GM12878 (cell line): ENCODE data around the gene BATF3. TPM values are rescaled to one million over a fixed set of nuclear protein-coding genes. Genes with fewer than 3 reads are reported as not detected.

Experiments
- ATAC-seq: fragments of 200-7000 bp; cut with Tn5 transposase; 3 replicates; pipeline ENCODE4 v1.9.1; 2020; ENCODE audit warnings: mild to moderate bottlenecking, moderate library complexity
- BruUV-seq: library from RNA; stranded (reverse); fragments of 400-500 nt; replicated peaks from 2 replicates; lab custom pipeline; 2021; lab: Mats Ljungman, UMichigan
- CTCF ChIA-PET: fragments of 300-600 bp; sonication (Branson Sonifier 250); formaldehyde crosslinking; extraction: SDS; loops from one replicate; lab custom pipeline; 2021; ENCODE audit warnings: inconsistent platforms; lab: Yijun Ruan, JAX
- POLR2A ChIA-PET: fragments of 350-600 bp; formaldehyde crosslinking; extraction: SDS; loops from one replicate; lab custom pipeline; 2021; ENCODE audit warnings: inconsistent platforms; lab: Charles Lee
- RAD21 ChIA-PET: fragments of 300-600 bp; sonication (Branson Sonifier 250); formaldehyde crosslinking; loops from one replicate; lab custom pipeline; 2023; ENCODE audit warnings: antibody characterized with exemption; ENCODE audit not compliant: unreplicated experiment; lab: Charles Lee
- SMC1A ChIA-PET: fragments of 300-600 bp; sonication (Branson Sonifier 250); formaldehyde crosslinking; loops from one replicate; lab custom pipeline; 2023; ENCODE audit not compliant: unreplicated experiment, uncharacterized antibody; lab: Charles Lee
- DNase-seq: peaks from one replicate; pipeline ENCODE4 v3.0.0-alpha.2; 2011; ENCODE audit warnings: low read depth, low spot score
- FAIRE-seq: peaks from 3 replicates; lab custom pipeline; 2011; peaks lifted over from hg19 to GRCh38; lab: Jason Lieb, UNC
- H2AFZ ChIP-seq: 2 replicates; pipeline ENCODE4 v1.6.0; 2011; ENCODE audit warnings: low read depth, low read length, control low read depth; ENCODE audit not compliant: control insufficient read depth
- H3K27ac ChIP-seq: 2 replicates; pipeline ENCODE4 v1.5.1; 2011; ENCODE audit warnings: control low read depth; ENCODE audit not compliant: control insufficient read depth, insufficient read depth
- H3K27me3 ChIP-seq, 2 experiments: replicated peaks in 1 of 2; 2 replicates each; pipeline versions ENCODE4 v1.6.0 to v1.6.1; 2011; ENCODE audit warnings: low read length in 1 of 2; ENCODE audit not compliant: control insufficient read depth in 2 of 2, insufficient read depth in 2 of 2
- H3K36me3 ChIP-seq, 2 experiments: 2 replicates each; pipeline ENCODE4 v1.5.1; 2011; ENCODE audit warnings: low read length in 1 of 2; ENCODE audit not compliant: control insufficient read depth in 2 of 2, insufficient read depth in 2 of 2
- H3K4me1 ChIP-seq: 2 replicates; pipeline ENCODE4 v1.6.1; 2011; ENCODE audit warnings: mild to moderate bottlenecking, low read length, moderate library complexity, mixed read lengths; ENCODE audit not compliant: control insufficient read depth, insufficient read depth
- H3K4me2 ChIP-seq: 2 replicates; pipeline ENCODE4 v1.6.0; 2011; ENCODE audit warnings: control low read depth; ENCODE audit not compliant: control insufficient read depth, insufficient read depth
- H3K4me3 ChIP-seq: fragments of 200-600 bp; sonication (generic); 2 replicates; pipeline ENCODE4 v1.5.1; 2016
- H3K79me2 ChIP-seq: 2 replicates; pipeline ENCODE4 v1.6.0; 2011; ENCODE audit warnings: low read length; ENCODE audit not compliant: control insufficient read depth, insufficient read depth
- H3K9ac ChIP-seq: 2 replicates; pipeline ENCODE4 v1.8.0; 2011; ENCODE audit warnings: low read length, control low read depth, mixed read lengths; ENCODE audit not compliant: control insufficient read depth, insufficient read depth
- H3K9me3 ChIP-seq: replicated peaks from 3 replicates; pipeline ENCODE4 v1.5.1; 2011; ENCODE audit warnings: mild to moderate bottlenecking, low read length; ENCODE audit not compliant: control insufficient read depth, insufficient read depth
- H4K20me1 ChIP-seq: 2 replicates; pipeline ENCODE4 v1.6.0; 2011; ENCODE audit not compliant: control insufficient read depth, insufficient read depth
- BACH1 ChIP-seq: fragments of 450-650 bp; IDR thresholded peaks from 2 replicates; pipeline ENCODE4 v1.6.1; 2017; ENCODE audit warnings: mild to moderate bottlenecking, borderline replicate concordance
- CREM ChIP-seq: IDR thresholded peaks from 2 replicates; pipeline ENCODE4 v1.6.1; 2014; ENCODE audit warnings: antibody characterized with exemption, low read depth
- IKZF2 ChIP-seq, 2 experiments: fragments of 450-650 bp; IDR thresholded peaks; 2 replicates each; pipeline ENCODE4 v1.6.1; 2017; ENCODE audit warnings: mild to moderate bottlenecking in 2 of 2, moderate library complexity in 2 of 2
- KAT2A ChIP-seq: conservative IDR thresholded peaks from 2 replicates; pipeline ENCODE4 v1.6.1; 2011; ENCODE audit warnings: low read depth, low read length; ENCODE audit not compliant: control insufficient read depth
- ZNF274 ChIP-seq: IDR thresholded peaks from one replicate; pipeline ENCODE4 v1.8.0; 2011; ENCODE audit not compliant: insufficient read length, insufficient read depth
- WGBS: methylation state at CpG from one replicate; pipeline ENCODE4 v1.1.6; 2016; ENCODE audit warnings: low lambda C conversion rate; ENCODE audit not compliant: insufficient replicate concordance, insufficient coverage; ENCODE audit errors: missing lambda C conversion rate; 5-methylcytosine and 5-hydroxymethylcytosine counted together
- in situ Hi-C: fragments of 300-500 bp; cut with MboI; formaldehyde crosslinking; loops from 9 replicates; pipeline ENCODE4 v1.14.3; 2018; ENCODE audit warnings: mixed read lengths
- intact Hi-C: fragments of 100-400 bp; cut with micrococcal nuclease; formaldehyde crosslinking; loops from one replicate; pipeline ENCODE4 v1.14.2; 2022; ENCODE audit not compliant: unreplicated experiment
- polyA plus RNA-seq, 11 experiments: library from polyadenylated mRNA; depleted of rRNA in 4 of 11; unstranded in 6 of 11; stranded (reverse) in 5 of 11; fragments of >200 nt; fragmentation: Nextera tagmentation in 4 of 11; fragmentation: Illumina TruSeq in 1 of 11; extraction: Ambion mirVana in 4 of 11; extraction: Trizol in 1 of 11; gene quantifications; 1 replicate in 1 of 11; 2 replicates in 10 of 11; pipeline versions ENCODE4 v1.2.1 to v1.2.3, GENCODE V29; 2011 to 2016; ENCODE audit warnings: inconsistent platforms in 2 of 11, missing spikeins in 2 of 11, low read depth in 1 of 11
- total RNA-seq, 4 experiments: library from RNA; depleted of rRNA in 3 of 4; stranded (reverse); fragments of >200 nt in 3 of 4; fragmentation: Illumina TruSeq in 1 of 4; extraction: Trizol in 1 of 4; gene quantifications; 2 replicates each; pipeline versions ENCODE4 v1.2.1 to v1.2.3, GENCODE V29; 2013 to 2021
- TF ChIP-seq, protein P1 (sequence below): IDR thresholded peaks from 2 replicates; pipeline ENCODE4 v1.6.1; 2012; ENCODE audit warnings: low read length, inconsistent platforms
- TF ChIP-seq, protein P2 (sequence below): fragments of 450-650 bp; conservative IDR thresholded peaks from 2 replicates; pipeline ENCODE4 v1.6.1; 2017; ENCODE audit warnings: mild to moderate bottlenecking, moderate library complexity
- TF ChIP-seq, protein P3 (sequence below): fragments of 450-650 bp; IDR thresholded peaks from 2 replicates; pipeline ENCODE4 v1.6.1; 2017; ENCODE audit warnings: mild to moderate bottlenecking, moderate library complexity

The BATF3 gene
- total and polyA plus RNA-seq, 10 of the 15 experiments (the other 5 are each of a cell fraction or from before 2014, with no cell fraction given): 11.1 to 56.8 (median 30.8) TPM

DNA sequence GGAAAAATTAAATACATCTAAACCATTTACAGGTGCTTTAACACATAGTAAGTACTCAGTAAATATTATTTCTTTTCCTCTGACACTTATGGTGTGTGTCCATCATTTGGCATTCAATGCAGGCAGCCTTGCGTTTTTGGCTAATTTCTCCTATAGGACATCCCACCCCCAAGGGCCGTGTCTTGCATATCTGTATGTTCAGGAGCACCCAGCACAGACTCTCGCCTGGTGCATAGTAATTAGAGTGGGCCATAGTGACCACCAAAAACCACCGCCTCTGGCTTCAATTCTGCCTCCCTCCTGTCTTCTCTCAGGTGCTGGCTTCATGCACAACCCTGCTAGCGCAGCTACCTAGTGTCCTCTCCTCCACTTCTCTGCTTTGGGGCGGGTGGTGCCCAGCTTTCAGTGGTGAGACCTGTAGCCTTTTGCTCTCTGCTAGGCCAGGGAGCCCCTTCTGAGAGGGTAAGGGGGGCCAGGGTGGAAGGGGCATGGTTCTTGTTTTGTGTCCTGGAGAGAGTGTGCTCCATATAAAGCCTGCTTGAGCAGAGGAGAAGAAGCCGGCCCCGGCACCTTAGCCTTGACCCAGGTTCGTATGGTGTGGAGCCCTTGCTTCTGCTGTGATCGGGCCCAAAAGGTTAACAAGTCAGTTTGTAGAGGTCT lies 33.4 kb downstream of the BATF3 start:
- POLR2A ChIA-PET: interaction anchor here (2.6 kb wide), 1 partner anchor 11 kb away, joined by 15 read pairs; no protein-coding TSS in a partner anchor
- SMC1A ChIA-PET: interaction anchor here (0.6 to 5.7 kb wide), 25 partner anchors 12 to 434 kb away, joined by 3 to 80 read pairs (median 10); partner anchors contain the start of gene BATF3
- TF ChIP-seq IKZF2 (IDR thresholded peaks at IDR 0.05) (no peak), CREM (no peak), ZNF274 (no peak), BACH1 (no peak), KAT2A (no peak)
- TF ChIP-seq, protein P1, sequence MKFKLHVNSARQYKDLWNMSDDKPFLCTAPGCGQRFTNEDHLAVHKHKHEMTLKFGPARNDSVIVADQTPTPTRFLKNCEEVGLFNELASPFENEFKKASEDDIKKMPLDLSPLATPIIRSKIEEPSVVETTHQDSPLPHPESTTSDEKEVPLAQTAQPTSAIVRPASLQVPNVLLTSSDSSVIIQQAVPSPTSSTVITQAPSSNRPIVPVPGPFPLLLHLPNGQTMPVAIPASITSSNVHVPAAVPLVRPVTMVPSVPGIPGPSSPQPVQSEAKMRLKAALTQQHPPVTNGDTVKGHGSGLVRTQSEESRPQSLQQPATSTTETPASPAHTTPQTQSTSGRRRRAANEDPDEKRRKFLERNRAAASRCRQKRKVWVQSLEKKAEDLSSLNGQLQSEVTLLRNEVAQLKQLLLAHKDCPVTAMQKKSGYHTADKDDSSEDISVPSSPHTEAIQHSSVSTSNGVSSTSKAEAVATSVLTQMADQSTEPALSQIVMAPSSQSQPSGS: no peak
- TF ChIP-seq, protein P2, sequence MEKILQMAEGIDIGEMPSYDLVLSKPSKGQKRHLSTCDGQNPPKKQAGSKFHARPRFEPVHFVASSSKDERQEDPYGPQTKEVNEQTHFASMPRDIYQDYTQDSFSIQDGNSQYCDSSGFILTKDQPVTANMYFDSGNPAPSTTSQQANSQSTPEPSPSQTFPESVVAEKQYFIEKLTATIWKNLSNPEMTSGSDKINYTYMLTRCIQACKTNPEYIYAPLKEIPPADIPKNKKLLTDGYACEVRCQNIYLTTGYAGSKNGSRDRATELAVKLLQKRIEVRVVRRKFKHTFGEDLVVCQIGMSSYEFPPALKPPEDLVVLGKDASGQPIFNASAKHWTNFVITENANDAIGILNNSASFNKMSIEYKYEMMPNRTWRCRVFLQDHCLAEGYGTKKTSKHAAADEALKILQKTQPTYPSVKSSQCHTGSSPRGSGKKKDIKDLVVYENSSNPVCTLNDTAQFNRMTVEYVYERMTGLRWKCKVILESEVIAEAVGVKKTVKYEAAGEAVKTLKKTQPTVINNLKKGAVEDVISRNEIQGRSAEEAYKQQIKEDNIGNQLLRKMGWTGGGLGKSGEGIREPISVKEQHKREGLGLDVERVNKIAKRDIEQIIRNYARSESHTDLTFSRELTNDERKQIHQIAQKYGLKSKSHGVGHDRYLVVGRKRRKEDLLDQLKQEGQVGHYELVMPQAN: no peak
- TF ChIP-seq, protein P3, sequence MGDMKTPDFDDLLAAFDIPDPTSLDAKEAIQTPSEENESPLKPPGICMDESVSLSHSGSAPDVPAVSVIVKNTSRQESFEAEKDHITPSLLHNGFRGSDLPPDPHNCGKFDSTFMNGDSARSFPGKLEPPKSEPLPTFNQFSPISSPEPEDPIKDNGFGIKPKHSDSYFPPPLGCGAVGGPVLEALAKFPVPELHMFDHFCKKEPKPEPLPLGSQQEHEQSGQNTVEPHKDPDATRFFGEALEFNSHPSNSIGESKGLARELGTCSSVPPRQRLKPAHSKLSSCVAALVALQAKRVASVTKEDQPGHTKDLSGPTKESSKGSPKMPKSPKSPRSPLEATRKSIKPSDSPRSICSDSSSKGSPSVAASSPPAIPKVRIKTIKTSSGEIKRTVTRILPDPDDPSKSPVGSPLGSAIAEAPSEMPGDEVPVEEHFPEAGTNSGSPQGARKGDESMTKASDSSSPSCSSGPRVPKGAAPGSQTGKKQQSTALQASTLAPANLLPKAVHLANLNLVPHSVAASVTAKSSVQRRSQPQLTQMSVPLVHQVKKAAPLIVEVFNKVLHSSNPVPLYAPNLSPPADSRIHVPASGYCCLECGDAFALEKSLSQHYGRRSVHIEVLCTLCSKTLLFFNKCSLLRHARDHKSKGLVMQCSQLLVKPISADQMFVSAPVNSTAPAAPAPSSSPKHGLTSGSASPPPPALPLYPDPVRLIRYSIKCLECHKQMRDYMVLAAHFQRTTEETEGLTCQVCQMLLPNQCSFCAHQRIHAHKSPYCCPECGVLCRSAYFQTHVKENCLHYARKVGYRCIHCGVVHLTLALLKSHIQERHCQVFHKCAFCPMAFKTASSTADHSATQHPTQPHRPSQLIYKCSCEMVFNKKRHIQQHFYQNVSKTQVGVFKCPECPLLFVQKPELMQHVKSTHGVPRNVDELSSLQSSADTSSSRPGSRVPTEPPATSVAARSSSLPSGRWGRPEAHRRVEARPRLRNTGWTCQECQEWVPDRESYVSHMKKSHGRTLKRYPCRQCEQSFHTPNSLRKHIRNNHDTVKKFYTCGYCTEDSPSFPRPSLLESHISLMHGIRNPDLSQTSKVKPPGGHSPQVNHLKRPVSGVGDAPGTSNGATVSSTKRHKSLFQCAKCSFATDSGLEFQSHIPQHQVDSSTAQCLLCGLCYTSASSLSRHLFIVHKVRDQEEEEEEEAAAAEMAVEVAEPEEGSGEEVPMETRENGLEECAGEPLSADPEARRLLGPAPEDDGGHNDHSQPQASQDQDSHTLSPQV: no peak
- TF ChIP-seq, all 136 proteins: peak for 0
- Histone ChIP-seq H3K4me2 (no peak overlapping the region), H3K36me3 (no peaks in the 10 kb centered on the region), H3K4me3 (no peak overlapping the region), H2AFZ (no peak overlapping the region), H3K9ac (no peak overlapping the region), H4K20me1 (no peaks in the 10 kb centered on the region), H3K27ac (no peak overlapping the region), H3K27me3 (no peaks in the 10 kb centered on the region), H3K4me1 (peaks cover 31% of the 10 kb centered on the region), H3K79me2 (no peaks in the 10 kb centered on the region), H3K9me3 (no peaks in the 10 kb centered on the region)
- CTCF ChIA-PET: interaction anchor here (0.8 to 5.6 kb wide), 34 partner anchors 11 to 339 kb away, joined by 3 to 103 read pairs (median 10); partner anchors contain the start of gene BATF3
- RAD21 ChIA-PET: interaction anchor here (1.1 to 5.3 kb wide), 18 partner anchors 12 to 329 kb away, joined by 3 to 66 read pairs (median 13); partner anchors contain the start of gene BATF3
- in situ Hi-C loops: loop anchor here (5.0 kb wide), 1 partner anchor 331 kb away; no protein-coding TSS in a partner anchor
- BruUV-seq: no TSS peak
- intact Hi-C loops: loop anchor here (10.0 kb wide), 1 partner anchor 399 kb away; no protein-coding TSS in a partner anchor
- FAIRE-seq: no peak
- no peak for ATAC-seq
- WGBS: 77% methylated on average over 10 of the region's 10 CpGs
- DNase-seq: no peak
